ENCODE measurements around the gene IFNA5.

IFNA5 gene

DNA sequence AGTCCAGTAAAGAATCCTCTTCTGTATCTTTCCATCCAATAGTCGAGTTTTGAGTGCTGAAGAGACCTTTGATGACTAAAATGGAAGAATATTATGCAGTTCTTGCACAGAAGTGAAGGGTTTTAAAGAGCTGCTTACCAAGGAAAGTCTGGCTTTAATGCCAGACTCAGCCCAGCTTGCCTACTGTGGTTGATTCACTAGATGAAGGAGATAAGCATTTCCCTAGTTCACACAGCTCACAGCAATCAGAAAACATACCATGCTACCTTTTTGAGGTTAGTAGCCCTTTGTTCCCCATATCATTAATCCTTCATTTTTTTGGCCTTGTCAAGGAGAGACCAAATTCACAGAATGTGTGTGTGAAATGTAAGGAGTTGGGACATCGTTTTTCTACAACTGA is 15.3 kb downstream of the IFNA5 start:
- DNase-seq = no peak

DNA sequence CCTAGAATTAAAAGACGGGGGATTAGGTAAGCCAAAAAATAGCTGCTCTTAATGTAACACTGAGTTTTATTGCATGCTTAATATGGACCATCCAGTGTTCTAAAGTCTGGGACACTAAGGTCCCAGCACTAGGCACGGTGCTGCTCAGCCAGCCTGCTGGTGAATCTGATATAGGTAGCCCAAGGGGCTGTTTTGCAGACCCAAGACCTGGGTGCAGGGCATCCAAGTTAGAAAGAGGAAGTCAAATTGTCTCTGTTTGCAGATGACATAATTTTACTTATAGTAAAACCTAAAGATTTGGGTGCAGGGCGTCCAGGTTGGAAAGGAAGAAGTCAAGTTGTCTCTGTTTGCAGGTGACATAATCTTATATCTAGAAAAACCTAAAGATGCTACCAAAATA is 17.8 kb downstream of the IFNA5 start:
- no peak for DNase-seq

GRCh38 chr9:21286659-21287058 is 18.5 kb downstream of the IFNA5 start:
- DNase-seq = no peak

- no peak for DNase-seq
Observed at GRCh38 chr9:21286099-21286498, 19.0 kb downstream of the IFNA5 start.

GRCh38 chr9:21281275-21281674 is 23.8 kb downstream of the IFNA5 start:
- no peak for DNase-seq

DNA sequence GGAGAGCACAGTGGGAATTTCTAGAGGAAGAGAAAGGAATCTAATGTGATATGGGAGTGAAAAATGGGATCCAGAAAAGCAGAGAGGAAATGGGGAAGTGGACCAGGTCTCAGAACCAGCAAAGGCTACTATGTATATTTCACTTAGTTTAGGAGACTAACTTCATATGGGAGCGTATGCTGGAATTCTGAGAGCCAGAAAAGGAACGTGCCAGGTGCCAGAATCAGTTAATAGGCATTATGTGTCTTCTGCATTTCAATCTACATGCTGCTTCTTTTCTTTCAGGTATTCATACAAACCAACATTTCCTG is 36.8 kb downstream of the IFNA5 start:
- DNase-seq = no peak

DNA sequence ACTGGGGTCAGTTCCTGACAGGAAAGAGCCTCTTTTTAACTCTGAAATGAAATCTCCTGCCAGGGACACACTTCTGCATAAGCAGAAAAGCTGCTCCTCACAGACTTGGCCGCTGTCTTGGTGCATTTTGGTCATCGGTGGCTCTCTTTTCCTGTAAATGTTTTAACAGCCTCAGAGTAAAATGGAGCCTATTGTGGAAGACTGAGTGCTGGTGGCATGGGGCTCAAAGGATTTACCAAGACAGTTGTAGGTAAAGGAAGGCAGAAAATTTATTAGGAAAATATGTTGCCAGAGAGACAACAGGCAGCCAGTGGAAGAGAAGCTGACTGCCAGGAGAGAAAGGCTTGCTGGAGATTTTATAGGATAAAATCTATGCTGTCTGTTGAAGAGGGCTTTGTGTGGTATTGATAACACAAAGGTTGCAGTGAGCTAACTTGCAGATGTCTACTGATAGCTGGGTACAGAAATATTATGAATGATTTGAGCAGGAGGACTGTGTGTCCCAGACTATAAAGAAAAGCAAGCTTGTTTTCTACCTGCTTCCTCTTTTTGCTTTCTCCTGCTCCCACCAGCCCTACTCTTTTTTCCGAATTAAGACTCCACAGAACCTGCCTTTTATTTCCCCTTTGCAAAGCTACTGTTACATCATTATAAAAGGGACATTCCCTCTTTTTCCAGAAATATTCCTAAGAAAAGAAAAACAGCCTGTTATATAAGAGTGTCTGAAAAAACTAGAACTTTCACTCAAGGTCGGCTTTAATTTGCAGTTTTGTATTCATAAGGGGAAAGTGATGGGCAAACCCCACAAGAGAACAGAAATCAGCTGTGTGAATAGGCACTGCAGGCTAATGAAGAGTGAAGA is 37.4 kb downstream of the IFNA5 start:
- DNase-seq = no peak

GRCh38 chr9:21266733-21267484 is 38.2 kb downstream of the IFNA5 start:
- no peak for DNase-seq

- no peak for DNase-seq
Observed at GRCh38 chr9:21265421-21266189, 39.5 kb downstream of the IFNA5 start.

DNA sequence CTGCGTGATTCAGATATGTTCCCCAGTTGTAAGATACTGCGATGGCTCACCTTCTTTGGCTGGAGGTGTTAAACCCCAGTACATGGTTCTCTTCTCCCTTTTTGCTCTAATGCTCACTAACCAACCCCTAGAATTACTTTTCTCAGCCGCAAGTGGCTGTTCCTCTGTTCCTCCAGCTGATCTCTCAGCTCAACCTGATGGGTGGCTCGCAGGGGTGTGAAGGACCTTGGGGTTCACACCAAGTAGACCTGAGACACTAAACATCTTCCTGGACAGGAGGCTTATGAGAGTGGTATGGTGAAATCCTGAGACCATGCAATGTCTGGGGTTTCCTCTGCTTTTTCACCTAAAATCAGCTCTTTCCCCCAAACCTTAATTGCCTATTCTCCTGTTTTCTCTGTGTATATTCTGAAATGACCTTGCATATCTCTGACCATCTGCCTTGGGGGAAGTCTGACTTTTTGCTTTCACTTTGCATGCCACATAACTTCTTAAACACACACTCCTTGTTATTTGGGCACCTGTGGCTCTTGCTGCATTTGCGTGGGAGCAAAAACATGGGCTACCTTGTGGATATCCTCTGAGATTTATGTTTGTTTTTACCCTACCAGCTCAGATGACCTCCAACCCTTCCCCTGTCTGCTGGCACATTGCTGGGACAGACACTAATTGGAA is 49.4 kb downstream of the IFNA5 start:
- DNase-seq = no peak
